ENCODE results near the gene SDE2. TPM values are rescaled to one million over a fixed set of nuclear protein-coding genes. Genes with fewer than 3 reads are reported as not detected.
"Not testable (repeated sequence)": the region's sequence is repeated elsewhere in the genome, so short reads cannot be mapped to it uniquely, and the experiment has no call there.

SDE2 gene
- total RNA-seq, 1 donor from 2014 or later = 15.0 TPM

GRCh38 chr1:226002667-226003501, 3.7 kb upstream of the SDE2 start:
- Mint-ChIP-seq H3K4me1 (ENCODE audit: low read depth) (peaks cover 11% of the 10 kb centered on the region), H3K9me3 (ENCODE audit: low read depth) (no peaks in the 10 kb centered on the region), H3K36me3 (ENCODE audit: insufficient read depth) (no peaks in the 10 kb centered on the region), H3K4me3 (ENCODE audit: low read depth) (no peak overlapping the region), H3K27me3 (no peaks in the 10 kb centered on the region), H3K27ac (no peak overlapping the region)
- DNase-seq (ENCODE audit: low spot score, unreplicated experiment) = no peak
- TF ChIP-seq CTCF (IDR thresholded peaks at IDR 0.05; ENCODE audit: unreplicated experiment) = no peak

- Mint-ChIP-seq H3K4me1 (ENCODE audit: low read depth) (peaks cover 11% of the 10 kb centered on the region), H3K9me3 (ENCODE audit: low read depth) (no peaks in the 10 kb centered on the region), H3K27me3 (no peaks in the 10 kb centered on the region), H3K27ac (no peak overlapping the region), H3K36me3 (ENCODE audit: insufficient read depth) (no peaks in the 10 kb centered on the region), H3K4me3 (ENCODE audit: low read depth) (no peak overlapping the region)
- no peak for TF ChIP-seq CTCF (IDR thresholded peaks at IDR 0.05; ENCODE audit: unreplicated experiment)
- DNase-seq (ENCODE audit: low spot score, unreplicated experiment) = no peak
Observed at GRCh38 chr1:226001963-226002666, 3.0 kb upstream of the SDE2 start.

- no peaks in the 10 kb centered on the region for H3K36me3 Mint-ChIP-seq (ENCODE audit: insufficient read depth)
- peaks cover 12% of the 10 kb centered on the region for H3K4me1 Mint-ChIP-seq (ENCODE audit: low read depth)
- no peaks in the 10 kb centered on the region for H3K27me3 Mint-ChIP-seq
- DNase-seq (ENCODE audit: low spot score, unreplicated experiment) = no peak
- no peak for TF ChIP-seq CTCF (IDR thresholded peaks at IDR 0.05; ENCODE audit: unreplicated experiment)
- H3K4me3 Mint-ChIP-seq (ENCODE audit: low read depth) = no peak overlapping the region
- H3K27ac Mint-ChIP-seq = no peak overlapping the region
- no peaks in the 10 kb centered on the region for H3K9me3 Mint-ChIP-seq (ENCODE audit: low read depth)
Observed at GRCh38 chr1:226001088-226001487, 1.9 kb upstream of the SDE2 start.

GRCh38 chr1:226000493-226001081, 1.4 kb upstream of the SDE2 start:
- H3K27ac Mint-ChIP-seq; H3K4me3 Mint-ChIP-seq (ENCODE audit: low read depth): not testable (repeated sequence)

GRCh38 chr1:225999912-226000337, 782 bp upstream of the SDE2 start:
- Mint-ChIP-seq H3K4me3 (ENCODE audit: low read depth) (peak overlapping the region; percentile 100), H3K27me3 (no peaks in the 10 kb centered on the region), H3K27ac (peak overlapping the region; percentile 97), H3K36me3 (ENCODE audit: insufficient read depth) (no peaks in the 10 kb centered on the region), H3K4me1 (ENCODE audit: low read depth) (peaks cover 14% of the 10 kb centered on the region), H3K9me3 (ENCODE audit: low read depth) (no peaks in the 10 kb centered on the region)
- DNase-seq (ENCODE audit: low spot score, unreplicated experiment) = no peak
- no peak for TF ChIP-seq CTCF (IDR thresholded peaks at IDR 0.05; ENCODE audit: unreplicated experiment)

More at GRCh38 chr1:226000493-226001081, 1.4 kb upstream of the SDE2 start:
- H3K9me3 Mint-ChIP-seq (ENCODE audit: low read depth); DNase-seq (ENCODE audit: low spot score, unreplicated experiment); H3K27me3 Mint-ChIP-seq; H3K36me3 Mint-ChIP-seq (ENCODE audit: insufficient read depth): not testable (repeated sequence)
- peaks cover 14% of the 10 kb centered on the region for H3K4me1 Mint-ChIP-seq (ENCODE audit: low read depth)

Data from progenitor cell of endocrine pancreas (in vitro differentiated cells).